ENCODE data around the gene PPARD.

GRCh38 chr6:35362200-35362599 lies 19.8 kb downstream of the PPARD start:
- TF ChIP-seq EZH2 (IDR thresholded peaks at IDR 0.05; ENCODE audit: insufficient read depth, poor library complexity, severe bottlenecking) (no peak), EZH2phosphoT487 (IDR thresholded peaks at IDR 0.05; ENCODE audit: insufficient read depth, low read depth) (no peak)
